MM.1S (cell line): ENCODE data around the gene STK39.

Experiments
- DNase-seq: peaks from one replicate; pipeline ENCODE4 v3.0.0-alpha.2; 2015
- H2AFZ ChIP-seq: fragments of 300-600 bp; sonication (generic); 2 replicates; pipeline ENCODE4 v1.6.0; 2016; ENCODE audit warnings: antibody characterized with exemption, low read length
- H3F3A ChIP-seq: fragments of 300-600 bp; sonication (generic); 2 replicates; pipeline ENCODE4 v1.6.1; 2016; ENCODE audit warnings: mild to moderate bottlenecking, antibody characterized with exemption, low read length, moderate library complexity, mixed read lengths; ENCODE audit not compliant: insufficient read depth
- H3K27ac ChIP-seq: fragments of 300-600 bp; sonication (generic); 2 replicates; pipeline ENCODE4 v1.5.1; 2016; ENCODE audit warnings: mild to moderate bottlenecking, low read length
- H3K27me3 ChIP-seq: fragments of 300-600 bp; sonication (generic); replicated peaks from 2 replicates; pipeline ENCODE4 v1.6.0; 2016; ENCODE audit warnings: low read length; ENCODE audit not compliant: insufficient read depth
- H3K36me3 ChIP-seq: fragments of 300-600 bp; sonication (generic); replicated peaks from 2 replicates; pipeline ENCODE4 v1.6.1; 2016; ENCODE audit warnings: mild to moderate bottlenecking, low read length, mixed read lengths; ENCODE audit not compliant: insufficient read depth
- H3K4me1 ChIP-seq: fragments of 300-600 bp; sonication (generic); 2 replicates; pipeline ENCODE4 v1.6.1; 2016; ENCODE audit warnings: low read length, mixed read lengths
- H3K4me2 ChIP-seq: fragments of 300-600 bp; sonication (generic); 2 replicates; pipeline ENCODE4 v1.6.0; 2016; ENCODE audit warnings: low read depth, low read length
- H3K4me3 ChIP-seq: fragments of 300-600 bp; sonication (generic); 2 replicates; pipeline ENCODE4 v1.5.1; 2016; ENCODE audit warnings: low read length, mixed read lengths
- H3K79me2 ChIP-seq: fragments of 300-600 bp; sonication (generic); 2 replicates; pipeline ENCODE4 v1.6.1; 2016; ENCODE audit warnings: mixed run types, low read length, mixed read lengths
- H3K9ac ChIP-seq: fragments of 300-600 bp; sonication (generic); 2 replicates; pipeline ENCODE4 v1.6.1; 2016; ENCODE audit warnings: low read length, mixed read lengths
- H3K9me2 ChIP-seq: fragments of 300-600 bp; sonication (generic); replicated peaks from 2 replicates; pipeline ENCODE4 v1.6.1; 2016; ENCODE audit warnings: mild to moderate bottlenecking, low read length, mixed read lengths; ENCODE audit not compliant: insufficient read depth
- H3K9me3 ChIP-seq: fragments of 300-600 bp; sonication (generic); replicated peaks from 2 replicates; pipeline ENCODE4 v1.6.1; 2016; ENCODE audit warnings: mild to moderate bottlenecking, low read length, mixed read lengths; ENCODE audit not compliant: insufficient read depth
- H4K20me1 ChIP-seq: fragments of 300-600 bp; sonication (generic); 2 replicates; pipeline ENCODE4 v1.6.1; 2016; ENCODE audit warnings: mild to moderate bottlenecking, low read length, moderate library complexity, mixed read lengths; ENCODE audit not compliant: insufficient read depth
- CTCF ChIP-seq: fragments of 300-600 bp; sonication (generic); IDR thresholded peaks from 2 replicates; pipeline ENCODE4 v1.5.1; 2016; ENCODE audit warnings: antibody characterized with exemption, low read length, mixed read lengths
- EZH2 ChIP-seq: fragments of 300-600 bp; sonication (generic); optimal IDR thresholded peaks from 2 replicates; pipeline ENCODE3; 2017; ENCODE audit warnings: low read depth, mild to moderate bottlenecking, antibody characterized with exemption, low read length, mixed read lengths
- EZH2phosphoT487 ChIP-seq: fragments of 300-600 bp; sonication (generic); IDR thresholded peaks from 2 replicates; pipeline ENCODE4 v1.6.1; 2018; ENCODE audit warnings: antibody characterized with exemption, low read length

Gene STK39

DNA sequence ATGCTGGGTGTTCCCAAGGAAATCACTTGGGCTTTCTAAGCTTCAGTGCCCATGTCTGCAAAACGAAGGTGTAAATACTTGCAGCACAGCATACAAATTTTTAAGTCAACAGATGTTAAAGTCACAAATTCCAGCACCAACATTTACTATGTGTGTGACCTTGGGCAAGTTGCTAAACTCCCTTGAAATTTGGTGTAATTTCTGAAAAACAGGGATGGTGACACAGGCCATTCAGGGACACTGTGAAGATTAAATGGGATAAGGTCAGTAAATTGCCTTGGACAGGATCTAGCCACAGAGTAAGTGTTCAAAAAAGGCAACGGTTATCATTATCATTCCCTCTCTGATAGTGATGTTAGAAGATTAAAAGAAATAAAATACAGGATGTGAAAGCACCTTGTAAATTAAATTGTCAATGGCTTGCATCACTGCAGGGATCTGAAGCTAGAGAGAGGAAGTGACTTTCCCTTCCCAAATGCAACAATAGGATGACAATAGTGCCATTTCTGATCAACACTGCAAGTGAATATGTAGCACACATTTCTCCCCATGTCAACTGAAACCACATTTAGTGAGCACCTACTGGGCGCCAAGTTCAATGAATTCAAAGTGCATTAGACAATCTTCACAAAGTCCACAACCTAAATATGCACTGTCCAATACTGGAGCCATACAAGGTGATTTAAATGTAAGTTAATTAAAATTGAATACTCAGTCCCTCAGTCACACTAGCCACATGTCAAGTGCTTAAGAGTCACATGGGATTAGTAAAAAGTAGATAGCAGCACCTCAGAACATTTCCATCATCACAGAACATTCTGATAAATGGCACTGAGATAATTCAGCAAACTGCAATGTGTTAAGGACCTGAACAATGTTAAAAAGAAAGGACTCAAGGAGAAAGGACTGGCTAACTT is 81.2 kb downstream of the STK39 start:
- Histone ChIP-seq H3K9ac (no peak overlapping the region), H3K4me2 (no peak overlapping the region), H3K79me2 (no peaks in the 10 kb centered on the region)

DNA sequence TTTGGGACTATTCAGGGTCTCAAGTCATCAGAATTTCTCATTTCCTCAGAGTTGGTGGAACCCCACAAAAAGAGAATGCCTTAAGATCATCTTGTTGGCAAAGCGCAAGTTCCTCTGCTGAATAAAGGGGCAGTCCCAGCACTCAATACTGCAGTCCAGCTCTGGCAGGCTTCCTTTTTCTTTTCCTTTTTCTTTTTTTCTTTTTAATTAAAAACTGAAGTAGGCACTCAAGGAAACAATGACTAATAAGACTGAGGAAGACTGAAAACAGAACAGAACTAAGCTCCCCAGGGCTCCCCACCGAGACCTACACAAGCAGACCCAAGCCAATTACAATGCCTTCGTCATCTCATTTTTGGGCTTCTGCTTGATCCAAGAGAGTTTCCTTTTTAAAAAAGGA is 82.0 kb downstream of the STK39 start:
- H3K9ac ChIP-seq: no peak overlapping the region
- H3K4me1 ChIP-seq: no peaks in the 10 kb centered on the region
- no peaks in the 10 kb centered on the region for H3K9me3 ChIP-seq
- H3K27me3 ChIP-seq: no peaks in the 10 kb centered on the region
- H3K4me2 ChIP-seq: no peak overlapping the region
- DNase-seq: no peak
- no peaks in the 10 kb centered on the region for H4K20me1 ChIP-seq
- TF ChIP-seq EZH2 (no peak), CTCF (no peak), EZH2phosphoT487 (no peak)
- H3K9me2 ChIP-seq: no peaks in the 10 kb centered on the region
- H3F3A ChIP-seq: no peaks in the 10 kb centered on the region
- H3K79me2 ChIP-seq: no peaks in the 10 kb centered on the region
- H3K27ac ChIP-seq: no peak overlapping the region
- H3K36me3 ChIP-seq: no peaks in the 10 kb centered on the region
- no peak overlapping the region for H2AFZ ChIP-seq
- H3K4me3 ChIP-seq: no peak overlapping the region

More for the DNA sequence above, 81.2 kb downstream of the STK39 start:
- H3F3A ChIP-seq: no peaks in the 10 kb centered on the region
- H3K4me1 ChIP-seq: no peaks in the 10 kb centered on the region
- no peaks in the 10 kb centered on the region for H3K9me2 ChIP-seq
- no peak overlapping the region for H3K27ac ChIP-seq
- no peak overlapping the region for H2AFZ ChIP-seq
- no peaks in the 10 kb centered on the region for H3K27me3 ChIP-seq
- TF ChIP-seq EZH2phosphoT487: no peak
- TF ChIP-seq CTCF: no peak
- no peak for TF ChIP-seq EZH2
- H3K4me3 ChIP-seq: no peak overlapping the region
- no peaks in the 10 kb centered on the region for H3K36me3 ChIP-seq
- no peaks in the 10 kb centered on the region for H3K9me3 ChIP-seq
- no peak for DNase-seq
- no peaks in the 10 kb centered on the region for H4K20me1 ChIP-seq

GRCh38 chr2:168160897-168161296 is 86.5 kb downstream of the STK39 start:
- TF ChIP-seq CTCF (no peak; the same call in 1 of the 2 replicates), EZH2 (no peak), EZH2phosphoT487 (no peak)
- H3K36me3 ChIP-seq: no peaks in the 10 kb centered on the region
- H4K20me1 ChIP-seq: no peaks in the 10 kb centered on the region
- H3K9me3 ChIP-seq: no peaks in the 10 kb centered on the region
- no peaks in the 10 kb centered on the region for H3K79me2 ChIP-seq
- H2AFZ ChIP-seq: no peak overlapping the region
- no peaks in the 10 kb centered on the region for H3F3A ChIP-seq
- H3K4me3 ChIP-seq: no peak overlapping the region
- no peaks in the 10 kb centered on the region for H3K27me3 ChIP-seq
- no peak for DNase-seq
- H3K4me1 ChIP-seq: no peaks in the 10 kb centered on the region
- no peak overlapping the region for H3K4me2 ChIP-seq
- H3K9ac ChIP-seq: no peak overlapping the region
- H3K9me2 ChIP-seq: no peaks in the 10 kb centered on the region
- no peak overlapping the region for H3K27ac ChIP-seq
